ENCODE data around the gene TARM1. TPM values are rescaled to one million over a fixed set of nuclear protein-coding genes. Genes with fewer than 3 reads are reported as not detected.
"Not testable (repeated sequence)": the region's sequence is repeated elsewhere in the genome, so short reads cannot be mapped to it uniquely, and the experiment has no call there.

TARM1 gene
- total and polyA plus RNA-seq, 2 of the 4 experiments (the other 2 are of a cell fraction), result not detected

DNA sequence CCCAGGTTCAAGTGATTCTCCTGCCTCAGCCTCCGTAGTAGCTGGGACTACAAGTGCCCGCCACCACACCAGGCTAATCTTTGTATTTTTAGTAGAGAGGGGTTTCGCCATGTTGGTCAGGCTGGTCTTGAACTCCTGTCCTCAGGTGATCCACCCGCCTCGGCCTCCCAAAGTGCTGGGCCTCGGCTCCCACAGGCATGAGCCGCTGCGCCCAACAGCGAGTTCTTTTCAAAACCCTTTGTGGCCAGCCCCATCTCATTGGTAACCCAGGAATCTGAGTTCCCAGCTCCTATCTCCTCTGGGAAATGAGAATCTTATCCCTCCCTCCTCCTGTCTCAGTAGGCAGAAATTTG, 18.7 kb upstream of the TARM1 start:
- intact Hi-C loops (cut with micrococcal nuclease) (loop anchor here (5.0 to 10.0 kb wide), 3 partner anchors 235 to 765 kb away; partner anchors contain the start of genes MYADM and ZNF845), in situ Hi-C loops (cut with MboI; ENCODE audit: low sequenced_read_pairs) (loop anchor here (25.0 kb wide), 1 partner anchor 362 kb away; the partner anchor contains the start of genes CDC42EP5 and LENG9)
- H3K9me3 ChIP-seq (ENCODE audit: control insufficient read depth, insufficient read depth, low read length); H3K4me1 ChIP-seq (ENCODE audit: control insufficient read depth, insufficient read depth, low read length); H4K5ac ChIP-seq (ENCODE audit: low read depth, low read length); H2BK120ac ChIP-seq (ENCODE audit: low read depth, low read length); H2AK5ac ChIP-seq (ENCODE audit: low read depth, low read length); dilution Hi-C loops (cut with HindIII; ENCODE audit: low sequenced_read_pairs, unreplicated experiment); POLR2A ChIA-PET (ENCODE audit: unreplicated experiment); H2BK15ac ChIP-seq (ENCODE audit: low read depth, low read length); H3K18ac ChIP-seq (ENCODE audit: low read depth, low read length); H3K9ac ChIP-seq (ENCODE audit: low read depth, low read length); H2BK5ac ChIP-seq (ENCODE audit: low read depth, low read length, poor library complexity, severe bottlenecking); H3K23ac ChIP-seq (ENCODE audit: low read depth, low read length); H4K91ac ChIP-seq (ENCODE audit: insufficient read depth, low read depth, low read length); H3K56ac ChIP-seq (ENCODE audit: extremely low read depth, insufficient read depth, low read length); H3K4me2 ChIP-seq (ENCODE audit: low read depth, low read length); H3K27ac ChIP-seq (ENCODE audit: insufficient read depth, low read length); ATAC-seq (ENCODE audit: low read depth); H4K8ac ChIP-seq (ENCODE audit: low read depth in 2 of 2, low read length in 2 of 2); H4K20me1 ChIP-seq (ENCODE audit: insufficient read depth, low read length); H2AFZ ChIP-seq (replicated peaks; ENCODE audit: low read length, poor library complexity); H3K14ac ChIP-seq (replicated peaks; ENCODE audit: low read depth, low read length); BruUV-seq (replicated peaks); H2AK9ac ChIP-seq (replicated peaks; ENCODE audit: low read depth, low read length, poor library complexity); H3K36me3 ChIP-seq (ENCODE audit: control insufficient read depth, insufficient read depth, low read length); H2BK20ac ChIP-seq (ENCODE audit: low read depth, low read length); H3K9me1 ChIP-seq (ENCODE audit: insufficient read depth, low read length); H3K27me3 ChIP-seq (ENCODE audit: control insufficient read depth, insufficient read depth, low read length); DNase-seq; H3K4ac ChIP-seq (ENCODE audit: low read depth, low read length); H3K4me3 ChIP-seq (ENCODE audit: insufficient read depth, low read depth, low read length): not testable (repeated sequence)
- 60% methylated on average over 2 of the region's 9 CpGs; no CpG with 5 or more reads in 1 of the 2 experiments for WGBS, 2 experiments (ENCODE audit: extremely low coverage in 2 of 2, insufficient read length in 1 of 2)
- H3K79me1 ChIP-seq (ENCODE audit: low read depth in 1 of 2, low read length in 2 of 2), result peaks cover 4 to 15% of the 10 kb centered on the region in 2 experiments
- CTCF ChIA-PET, result interaction anchor here (0.7 kb wide), 1 partner anchor 129 kb away, joined by 3 read pairs; no protein-coding TSS in a partner anchor

Data from IMR-90 (cell line).